HEK293T (cell line): Measurements from ENCODE around the gene ANAPC16.
A peak's percentile ranks its signal among the peaks of the same experiment; 100 is the strongest.

Source experiments
- CTCF ChIA-PET: fragments of 350-600 bp; formaldehyde crosslinking; extraction: SDS; loops from one replicate; lab custom pipeline; 2021; ENCODE audit warnings: antibody characterized with exemption, inconsistent platforms; lab: Yijun Ruan, JAX
- POLR2A ChIA-PET: fragments of 350-600 bp; formaldehyde crosslinking; extraction: SDS; loops from one replicate; lab custom pipeline; 2020; ENCODE audit warnings: antibody characterized with exemption, inconsistent platforms; lab: Yijun Ruan, JAX
- DNase-seq: peaks from one replicate; pipeline ENCODE4 v3.0.0; 2012; ENCODE audit warnings: mixed read lengths; ENCODE audit errors: extremely low spot score
- ARNT ChIP-seq: fragments of 450-650 bp; IDR thresholded peaks from 2 replicates; pipeline ENCODE4 v1.6.1; 2017; ENCODE audit warnings: mild to moderate bottlenecking
- BHLHE40 ChIP-seq: fragments of 450-650 bp; IDR thresholded peaks from 2 replicates; pipeline ENCODE4 v1.6.1; 2016; ENCODE audit warnings: mild to moderate bottlenecking, moderate library complexity, borderline replicate concordance
- CTBP1 ChIP-seq: fragments of 450-650 bp; IDR thresholded peaks from 2 replicates; pipeline ENCODE4 v1.6.1; 2016; ENCODE audit warnings: borderline replicate concordance
- ELF4 ChIP-seq: fragments of 450-650 bp; IDR thresholded peaks from 2 replicates; pipeline ENCODE4 v1.6.1; 2017; ENCODE audit warnings: antibody characterized with exemption
- FOXA1 ChIP-seq: fragments of 450-650 bp; IDR thresholded peaks from 2 replicates; pipeline ENCODE4 v1.6.1; 2016; ENCODE audit warnings: mild to moderate bottlenecking
- FOXK2 ChIP-seq: fragments of 450-650 bp; IDR thresholded peaks from 2 replicates; pipeline ENCODE4 v1.6.1; 2016; ENCODE audit warnings: mild to moderate bottlenecking
- FOXM1 ChIP-seq: fragments of 450-650 bp; IDR thresholded peaks from 2 replicates; pipeline ENCODE4 v1.6.1; 2017; ENCODE audit warnings: mild to moderate bottlenecking, borderline replicate concordance
- HDGF ChIP-seq: fragments of 450-650 bp; IDR thresholded peaks from 2 replicates; pipeline ENCODE4 v1.6.1; 2017; ENCODE audit warnings: antibody characterized with exemption, borderline replicate concordance
- L3MBTL2 ChIP-seq: fragments of 450-650 bp; conservative IDR thresholded peaks from 2 replicates; pipeline ENCODE4 v1.6.1; 2016; ENCODE audit warnings: mild to moderate bottlenecking
- LEF1 ChIP-seq: fragments of 450-650 bp; IDR thresholded peaks from 2 replicates; pipeline ENCODE4 v1.6.1; 2017; ENCODE audit warnings: mild to moderate bottlenecking, borderline replicate concordance
- NFRKB ChIP-seq: fragments of 450-650 bp; IDR thresholded peaks from 2 replicates; pipeline ENCODE4 v1.6.1; 2016; ENCODE audit warnings: mild to moderate bottlenecking, moderate library complexity
- SP1 ChIP-seq: fragments of 450-650 bp; IDR thresholded peaks from 2 replicates; pipeline ENCODE4 v1.6.1; 2017
- SUZ12 ChIP-seq: fragments of 450-650 bp; IDR thresholded peaks from 2 replicates; pipeline ENCODE4 v1.6.1; 2016; ENCODE audit warnings: mild to moderate bottlenecking
- TARDBP ChIP-seq: fragments of 450-650 bp; IDR thresholded peaks from 2 replicates; pipeline ENCODE4 v1.6.1; 2016
- ZNF384 ChIP-seq: fragments of 450-650 bp; IDR thresholded peaks from 2 replicates; pipeline ENCODE4 v1.6.1; 2016
- TF ChIP-seq, protein P1 (sequence below): fragments of 450-650 bp; IDR thresholded peaks from 2 replicates; pipeline ENCODE4 v1.6.1; 2016

ANAPC16 gene

DNA sequence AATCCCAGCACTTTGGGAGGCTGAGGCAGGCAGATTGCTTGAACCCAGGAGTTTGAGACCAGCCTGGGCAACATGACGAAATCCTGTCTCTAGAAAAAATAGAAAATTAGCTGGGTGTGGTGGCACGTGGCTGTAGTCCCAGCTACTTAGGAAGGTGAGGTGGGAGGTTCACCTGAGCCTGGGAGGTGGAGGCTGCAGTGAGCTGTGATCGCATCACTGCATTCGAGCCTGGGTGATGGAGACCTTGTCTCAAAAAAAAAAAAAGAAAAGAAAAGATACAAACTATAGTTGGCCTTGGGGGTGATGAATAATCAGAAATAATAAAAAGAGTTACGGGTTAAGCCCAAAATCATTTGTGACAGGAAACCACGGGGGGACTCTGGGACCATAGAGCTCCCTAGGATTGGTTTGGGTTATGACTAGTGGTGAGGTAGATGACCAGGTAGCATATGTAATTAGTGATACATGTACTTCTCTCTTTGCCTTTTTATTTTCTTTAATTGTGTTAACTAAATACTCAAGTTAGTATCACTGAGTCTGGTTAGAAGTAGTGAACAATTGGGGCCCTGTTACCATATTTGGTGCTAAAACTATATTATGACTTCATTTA, 10.7 kb downstream of the ANAPC16 start:
- CTCF ChIA-PET: interaction anchor here (0.6 kb wide), 1 partner anchor 660 kb away, joined by 3 read pairs; no protein-coding TSS in a partner anchor
- POLR2A ChIA-PET: interaction anchor here (1.2 to 1.8 kb wide), 3 partner anchors 10 to 49 kb away, joined by 4 to 9 read pairs (median 8); partner anchors contain the start of gene DDIT4
- DNase-seq: no peak
- TF ChIP-seq NFRKB (no peak), FOXA1 (no peak), SUZ12 (no peak), CTBP1 (no peak), SP1 (no peak), ARNT (no peak), HDGF (no peak), BHLHE40 (no peak), FOXK2 (no peak), ZNF384 (no peak), FOXM1 (no peak), ELF4 (no peak)
- TF ChIP-seq, protein P1, sequence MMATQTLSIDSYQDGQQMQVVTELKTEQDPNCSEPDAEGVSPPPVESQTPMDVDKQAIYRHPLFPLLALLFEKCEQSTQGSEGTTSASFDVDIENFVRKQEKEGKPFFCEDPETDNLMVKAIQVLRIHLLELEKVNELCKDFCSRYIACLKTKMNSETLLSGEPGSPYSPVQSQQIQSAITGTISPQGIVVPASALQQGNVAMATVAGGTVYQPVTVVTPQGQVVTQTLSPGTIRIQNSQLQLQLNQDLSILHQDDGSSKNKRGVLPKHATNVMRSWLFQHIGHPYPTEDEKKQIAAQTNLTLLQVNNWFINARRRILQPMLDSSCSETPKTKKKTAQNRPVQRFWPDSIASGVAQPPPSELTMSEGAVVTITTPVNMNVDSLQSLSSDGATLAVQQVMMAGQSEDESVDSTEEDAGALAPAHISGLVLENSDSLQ: no peak

DNA sequence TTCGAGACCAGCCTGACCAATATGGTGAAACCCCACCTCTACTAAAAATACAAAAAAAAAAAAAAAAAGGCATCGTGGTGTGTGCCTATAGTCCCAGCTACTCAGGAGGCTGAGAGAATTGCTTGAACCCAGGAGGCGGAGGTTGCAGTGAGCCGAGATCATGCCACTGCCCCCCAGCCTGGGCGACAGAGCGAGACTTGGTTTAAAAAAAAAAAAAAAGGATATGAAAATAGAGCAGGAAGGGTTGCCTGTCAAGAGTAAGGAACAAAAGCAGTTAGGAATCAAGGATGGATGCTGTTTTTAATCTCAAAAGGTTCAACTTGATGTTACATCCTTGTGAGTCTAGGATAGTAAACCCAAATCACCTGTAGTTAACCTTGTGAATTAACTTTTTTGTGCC, 12.0 kb downstream of the ANAPC16 start:
- CTCF ChIA-PET: no interaction called here
- no peak for DNase-seq
- TF ChIP-seq L3MBTL2 (no peak), TARDBP (no peak), ZNF384 (peak; percentile 91)
- POLR2A ChIA-PET: interaction anchor here (2.2 to 2.9 kb wide), 2 partner anchors 47 to 93 kb away, joined by 11 to 35 read pairs; partner anchors contain the start of gene DDIT4

DNA sequence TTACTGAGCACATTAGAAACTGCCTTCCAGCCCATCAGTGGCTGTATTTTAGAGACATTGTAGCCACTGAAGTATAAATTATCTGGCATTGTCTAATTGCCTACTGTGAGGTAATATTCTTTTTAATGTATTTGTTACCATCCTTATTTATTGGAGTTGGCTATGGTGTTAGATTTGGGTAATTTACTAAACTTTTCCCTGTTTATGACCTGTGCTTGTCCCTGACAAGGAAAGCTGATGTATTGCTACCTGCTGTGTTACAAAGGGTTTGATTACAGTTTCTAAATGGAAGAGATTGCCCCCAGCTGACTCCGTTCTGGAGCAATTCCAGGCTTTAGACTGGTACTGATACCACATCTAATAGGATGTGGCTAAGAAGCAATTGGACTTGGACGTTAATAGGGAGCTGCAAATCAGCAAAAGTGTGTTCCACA, 12.5 kb downstream of the ANAPC16 start:
- TF ChIP-seq TARDBP: no peak
- TF ChIP-seq LEF1: 0 out of 2 replicates have a peak, but pooled peaks have one; percentile 26
- TF ChIP-seq, protein P1: peak; percentile 91
- TF ChIP-seq ARNT: peak; percentile 80
- no peak for TF ChIP-seq ZNF384
- TF ChIP-seq SUZ12: no peak
- no peak for TF ChIP-seq FOXA1
- no peak for TF ChIP-seq SP1
- TF ChIP-seq CTBP1: peak; percentile 92
- TF ChIP-seq L3MBTL2: no peak
- TF ChIP-seq NFRKB: no peak
- TF ChIP-seq HDGF: no peak
- no peak for TF ChIP-seq FOXM1
- no peak for TF ChIP-seq ELF4
- no peak for TF ChIP-seq FOXK2
- no peak for TF ChIP-seq BHLHE40
- DNase-seq: peak; percentile 61
- ChIA-PET CTCF (interaction anchor here (1.2 kb wide), 1 partner anchor 47 kb away, joined by 3 read pairs; no protein-coding TSS in a partner anchor), POLR2A (interaction anchor here (1.3 to 2.9 kb wide), 3 partner anchors 46 to 93 kb away, joined by 3 to 35 read pairs (median 11); partner anchors contain the start of gene DDIT4)

DNA sequence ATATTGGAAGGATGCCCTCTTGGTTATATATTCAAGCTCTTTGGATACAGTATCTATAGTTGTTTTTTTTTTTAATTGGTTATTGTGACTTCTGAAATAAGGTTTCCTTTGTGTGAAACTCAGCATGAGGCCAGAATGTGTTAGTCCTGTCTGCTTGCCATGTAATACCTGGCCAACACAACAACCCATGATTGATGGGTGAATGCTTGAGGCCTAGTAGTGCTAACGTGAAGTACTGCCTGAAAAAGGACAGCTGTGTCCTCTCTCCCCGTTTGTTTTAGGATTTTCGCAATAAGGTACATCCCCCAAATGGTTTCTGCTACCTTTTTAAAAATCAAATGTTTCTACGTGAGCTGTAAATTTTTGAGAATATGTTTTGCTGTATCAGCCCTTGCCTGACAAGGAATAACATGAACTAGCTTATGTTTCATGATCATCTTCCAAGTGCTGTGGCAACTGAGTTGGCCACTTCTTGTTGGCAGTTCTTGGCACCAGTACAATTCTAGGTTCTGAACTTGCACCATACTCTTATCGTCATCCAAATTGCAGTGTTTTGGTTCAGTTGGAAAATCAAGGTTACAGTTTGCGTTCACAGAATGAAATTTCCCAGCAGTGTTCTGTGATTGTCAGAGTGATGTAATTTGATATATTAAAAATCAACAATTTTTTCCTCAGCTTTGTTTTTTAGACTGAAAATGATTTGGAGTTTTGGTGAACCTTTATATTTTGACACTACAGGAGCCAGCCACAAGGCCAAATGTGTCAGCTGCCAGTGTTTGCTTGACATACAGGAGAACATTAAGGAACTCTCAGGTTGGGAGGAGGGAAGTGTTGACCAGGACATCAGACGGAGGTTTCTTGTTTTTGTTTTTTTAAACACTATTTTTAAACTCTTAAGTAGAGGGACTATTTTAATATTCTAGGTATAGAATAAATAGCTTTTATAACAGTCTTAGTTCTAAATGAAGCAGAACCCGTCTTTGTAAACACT, 13.7 kb downstream of the ANAPC16 start:
- POLR2A ChIA-PET: interaction anchor here (1.3 to 2.9 kb wide), 4 partner anchors 31 to 92 kb away, joined by 3 to 35 read pairs (median 9); partner anchors contain the start of gene DDIT4
- DNase-seq: no peak
- CTCF ChIA-PET: interaction anchor here (0.6 to 1.2 kb wide), 3 partner anchors 9 to 53 kb away, joined by 3 to 4 read pairs (median 4); no protein-coding TSS in a partner anchor
- no peak for TF ChIP-seq FOXM1
- TF ChIP-seq, protein P1: peak; percentile 85

DNA sequence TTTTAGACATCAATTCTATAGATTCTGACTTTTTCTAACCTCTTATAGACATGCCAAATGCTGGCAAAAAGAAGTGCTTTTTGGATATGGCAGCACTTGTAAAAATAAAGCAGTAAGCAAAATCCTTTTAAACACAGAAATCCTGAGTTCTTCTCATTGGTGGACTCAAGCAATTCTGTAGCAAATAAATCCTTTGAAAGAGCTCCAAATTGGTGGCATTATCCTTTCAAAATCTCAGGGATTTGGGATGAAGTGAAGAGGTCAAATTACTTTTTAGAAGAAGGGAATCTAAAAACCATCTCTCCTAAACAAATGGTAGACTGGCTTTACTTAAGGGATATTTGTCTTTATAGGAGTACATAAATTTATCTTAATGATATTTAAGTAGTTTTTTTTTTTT, 17.8 kb downstream of the ANAPC16 start:
- TF ChIP-seq FOXK2 (no peak), CTBP1 (no peak), SP1 (no peak), TARDBP (no peak), ELF4 (no peak), HDGF (no peak), ZNF384 (no peak), SUZ12 (no peak)
- TF ChIP-seq, protein P1: no peak
- POLR2A ChIA-PET: interaction anchor here (0.9 kb wide), 1 partner anchor 42 kb away, joined by 3 read pairs; no protein-coding TSS in a partner anchor
- CTCF ChIA-PET: no interaction called here
- no peak for DNase-seq
